HEK293 (cell line): ENCODE data around the gene HIGD1A.

ENCODE experiments used
- BCL11A ChIP-seq: fragments of 450-650 bp; formaldehyde crosslinking; IDR thresholded peaks from 2 replicates; pipeline ENCODE4 v1.5.1; 2016; ENCODE audit warnings: low read depth, missing biosample characterization, missing genetic modification characterization
- KLF9 ChIP-seq: fragments of 450-650 bp; formaldehyde crosslinking; IDR thresholded peaks from 2 replicates; pipeline ENCODE4 v1.5.1; 2016; ENCODE audit warnings: missing biosample characterization, missing genetic modification characterization, low read depth
- RBAK ChIP-seq: fragments of 450-650 bp; formaldehyde crosslinking; IDR thresholded peaks from 2 replicates; pipeline ENCODE4 v1.5.1; 2016; ENCODE audit warnings: missing biosample characterization, missing genetic modification characterization
- ZBTB21 ChIP-seq: fragments of 450-650 bp; formaldehyde crosslinking; IDR thresholded peaks from 2 replicates; pipeline ENCODE4 v1.5.1; 2017; ENCODE audit warnings: missing biosample characterization, missing genetic modification characterization
- ZFP41 ChIP-seq: fragments of 450-650 bp; formaldehyde crosslinking; IDR thresholded peaks from 2 replicates; pipeline ENCODE4 v1.5.1; 2016; ENCODE audit warnings: missing biosample characterization, missing genetic modification characterization, borderline replicate concordance
- ZIC2 ChIP-seq: fragments of 450-650 bp; formaldehyde crosslinking; IDR thresholded peaks from 2 replicates; pipeline ENCODE4 v1.5.1; 2016; ENCODE audit warnings: missing biosample characterization, missing genetic modification characterization
- ZNF112 ChIP-seq: fragments of 450-650 bp; formaldehyde crosslinking; IDR thresholded peaks from 2 replicates; pipeline ENCODE4 v1.5.0; 2017; ENCODE audit warnings: missing biosample characterization, missing genetic modification characterization
- ZNF133 ChIP-seq: fragments of 450-650 bp; formaldehyde crosslinking; IDR thresholded peaks from 2 replicates; pipeline ENCODE4 v1.5.1; 2016; ENCODE audit warnings: missing biosample characterization, missing genetic modification characterization
- ZNF138 ChIP-seq: fragments of 450-650 bp; formaldehyde crosslinking; IDR thresholded peaks from 2 replicates; pipeline ENCODE4 v1.5.1; 2016; ENCODE audit warnings: missing biosample characterization, missing genetic modification characterization, borderline replicate concordance
- ZNF214 ChIP-seq: fragments of 450-650 bp; formaldehyde crosslinking; IDR thresholded peaks from 2 replicates; pipeline ENCODE4 v1.5.1; 2017; ENCODE audit warnings: missing biosample characterization, mild to moderate bottlenecking, missing genetic modification characterization, borderline replicate concordance
- ZNF292 ChIP-seq: fragments of 450-650 bp; formaldehyde crosslinking; IDR thresholded peaks from 2 replicates; pipeline ENCODE4 v1.5.1; 2016; ENCODE audit warnings: low read depth, missing biosample characterization, missing genetic modification characterization, borderline replicate concordance
- ZNF341 ChIP-seq: fragments of 450-650 bp; formaldehyde crosslinking; IDR thresholded peaks from 2 replicates; pipeline ENCODE4; 2016; ENCODE audit warnings: low read depth, missing biosample characterization, missing genetic modification characterization
- ZNF366 ChIP-seq: fragments of 450-650 bp; formaldehyde crosslinking; conservative IDR thresholded peaks from 2 replicates; pipeline ENCODE4 v1.5.1; 2016; ENCODE audit warnings: missing biosample characterization, missing genetic modification characterization
- ZNF391 ChIP-seq: fragments of 450-650 bp; formaldehyde crosslinking; IDR thresholded peaks from 2 replicates; pipeline ENCODE4 v1.5.1; 2016; ENCODE audit warnings: low read depth, missing biosample characterization, missing genetic modification characterization, borderline replicate concordance
- ZNF416 ChIP-seq: fragments of 450-650 bp; formaldehyde crosslinking; IDR thresholded peaks from 2 replicates; pipeline ENCODE4 v1.5.1; 2016; ENCODE audit warnings: missing biosample characterization, missing genetic modification characterization
- ZNF544 ChIP-seq: fragments of 450-650 bp; formaldehyde crosslinking; IDR thresholded peaks from 2 replicates; pipeline ENCODE4 v1.5.0; 2017; ENCODE audit warnings: missing biosample characterization, missing genetic modification characterization
- ZNF549 ChIP-seq: fragments of 450-650 bp; IDR thresholded peaks from 2 replicates; pipeline ENCODE4 v1.5.1; 2018; ENCODE audit warnings: missing biosample characterization, missing genetic modification characterization, mild to moderate bottlenecking, inconsistent platforms, moderate library complexity
- ZNF560 ChIP-seq: fragments of 450-650 bp; formaldehyde crosslinking; IDR thresholded peaks from 2 replicates; pipeline ENCODE4 v1.5.1; 2017; ENCODE audit warnings: missing biosample characterization, missing genetic modification characterization, borderline replicate concordance
- ZNF571 ChIP-seq: fragments of 450-650 bp; formaldehyde crosslinking; IDR thresholded peaks from 2 replicates; pipeline ENCODE4 v1.5.0; 2017; ENCODE audit warnings: missing biosample characterization, missing genetic modification characterization
- ZNF585B ChIP-seq: fragments of 450-650 bp; formaldehyde crosslinking; IDR thresholded peaks from 2 replicates; pipeline ENCODE4 v1.5.1; 2016; ENCODE audit warnings: missing biosample characterization, missing genetic modification characterization
- ZNF837 ChIP-seq: fragments of 450-650 bp; formaldehyde crosslinking; IDR thresholded peaks from 2 replicates; pipeline ENCODE4 v1.5.1; 2016; ENCODE audit warnings: missing biosample characterization, missing genetic modification characterization
- TF ChIP-seq, protein P1 (sequence below): fragments of 450-650 bp; formaldehyde crosslinking; IDR thresholded peaks from 2 replicates; pipeline ENCODE4 v1.5.1; 2016; ENCODE audit warnings: missing biosample characterization, missing genetic modification characterization
- TF ChIP-seq, protein P2 (sequence below): fragments of 450-650 bp; formaldehyde crosslinking; conservative IDR thresholded peaks from 2 replicates; pipeline ENCODE4 v1.5.1; 2016; ENCODE audit warnings: low read depth, missing biosample characterization, missing genetic modification characterization
- TF ChIP-seq, protein P3 (sequence below): fragments of 450-650 bp; formaldehyde crosslinking; conservative IDR thresholded peaks from 2 replicates; pipeline ENCODE4 v1.5.1; 2016; ENCODE audit warnings: low read depth, missing biosample characterization, missing genetic modification characterization
- TF ChIP-seq, protein P4 (sequence below): fragments of 450-650 bp; formaldehyde crosslinking; IDR thresholded peaks from 2 replicates; pipeline ENCODE4 v1.5.1; 2016; ENCODE audit warnings: missing biosample characterization, missing genetic modification characterization, borderline replicate concordance
- TF ChIP-seq, protein P5 (sequence below): fragments of 450-650 bp; formaldehyde crosslinking; IDR thresholded peaks from 2 replicates; pipeline ENCODE4 v1.5.1; 2016; ENCODE audit warnings: missing biosample characterization, missing genetic modification characterization

Gene HIGD1A

DNA sequence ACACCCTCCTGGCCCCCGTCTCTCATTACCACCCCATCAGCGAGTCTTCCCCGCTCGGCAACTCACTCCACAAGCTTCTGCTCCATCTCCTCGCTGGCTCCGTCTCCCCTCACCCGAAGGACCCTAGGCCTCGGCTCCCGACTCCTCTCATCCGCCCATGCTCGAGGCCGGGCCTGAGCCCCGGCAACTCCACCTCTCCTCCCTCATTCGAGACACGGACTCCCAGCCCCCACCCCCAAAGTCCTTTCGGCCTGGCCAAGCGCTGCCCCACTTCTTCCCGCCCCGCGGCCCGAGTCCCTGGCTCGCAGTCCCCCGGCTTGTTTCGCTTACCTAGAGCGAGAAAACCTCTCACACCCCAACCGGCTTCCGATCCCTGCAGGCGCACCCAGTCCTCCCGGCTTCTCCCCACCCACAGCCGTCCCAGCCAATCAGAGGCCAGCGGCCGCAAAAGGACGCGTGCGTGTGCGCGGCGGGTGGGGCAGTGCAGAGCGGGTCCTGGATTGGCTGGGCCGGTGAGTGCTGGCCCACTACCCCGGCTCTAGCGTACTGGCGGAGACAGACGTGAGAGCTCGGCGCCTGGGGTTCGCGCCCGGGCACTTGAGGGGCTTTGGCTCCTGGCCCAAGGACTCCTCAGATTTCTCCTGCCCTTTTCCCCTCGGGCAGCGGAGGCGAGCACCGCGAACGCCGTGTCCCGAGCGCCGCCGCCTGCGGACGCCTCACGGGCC lies at the start of gene HIGD1A (continued):
- TF ChIP-seq, protein P1, sequence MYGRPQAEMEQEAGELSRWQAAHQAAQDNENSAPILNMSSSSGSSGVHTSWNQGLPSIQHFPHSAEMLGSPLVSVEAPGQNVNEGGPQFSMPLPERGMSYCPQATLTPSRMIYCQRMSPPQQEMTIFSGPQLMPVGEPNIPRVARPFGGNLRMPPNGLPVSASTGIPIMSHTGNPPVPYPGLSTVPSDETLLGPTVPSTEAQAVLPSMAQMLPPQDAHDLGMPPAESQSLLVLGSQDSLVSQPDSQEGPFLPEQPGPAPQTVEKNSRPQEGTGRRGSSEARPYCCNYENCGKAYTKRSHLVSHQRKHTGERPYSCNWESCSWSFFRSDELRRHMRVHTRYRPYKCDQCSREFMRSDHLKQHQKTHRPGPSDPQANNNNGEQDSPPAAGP (tag by site-specific recombination): no peak; the same call in 1 of the 2 replicates
- no peak for TF ChIP-seq ZNF560 (tag by site-specific recombination)
- TF ChIP-seq, protein P2, sequence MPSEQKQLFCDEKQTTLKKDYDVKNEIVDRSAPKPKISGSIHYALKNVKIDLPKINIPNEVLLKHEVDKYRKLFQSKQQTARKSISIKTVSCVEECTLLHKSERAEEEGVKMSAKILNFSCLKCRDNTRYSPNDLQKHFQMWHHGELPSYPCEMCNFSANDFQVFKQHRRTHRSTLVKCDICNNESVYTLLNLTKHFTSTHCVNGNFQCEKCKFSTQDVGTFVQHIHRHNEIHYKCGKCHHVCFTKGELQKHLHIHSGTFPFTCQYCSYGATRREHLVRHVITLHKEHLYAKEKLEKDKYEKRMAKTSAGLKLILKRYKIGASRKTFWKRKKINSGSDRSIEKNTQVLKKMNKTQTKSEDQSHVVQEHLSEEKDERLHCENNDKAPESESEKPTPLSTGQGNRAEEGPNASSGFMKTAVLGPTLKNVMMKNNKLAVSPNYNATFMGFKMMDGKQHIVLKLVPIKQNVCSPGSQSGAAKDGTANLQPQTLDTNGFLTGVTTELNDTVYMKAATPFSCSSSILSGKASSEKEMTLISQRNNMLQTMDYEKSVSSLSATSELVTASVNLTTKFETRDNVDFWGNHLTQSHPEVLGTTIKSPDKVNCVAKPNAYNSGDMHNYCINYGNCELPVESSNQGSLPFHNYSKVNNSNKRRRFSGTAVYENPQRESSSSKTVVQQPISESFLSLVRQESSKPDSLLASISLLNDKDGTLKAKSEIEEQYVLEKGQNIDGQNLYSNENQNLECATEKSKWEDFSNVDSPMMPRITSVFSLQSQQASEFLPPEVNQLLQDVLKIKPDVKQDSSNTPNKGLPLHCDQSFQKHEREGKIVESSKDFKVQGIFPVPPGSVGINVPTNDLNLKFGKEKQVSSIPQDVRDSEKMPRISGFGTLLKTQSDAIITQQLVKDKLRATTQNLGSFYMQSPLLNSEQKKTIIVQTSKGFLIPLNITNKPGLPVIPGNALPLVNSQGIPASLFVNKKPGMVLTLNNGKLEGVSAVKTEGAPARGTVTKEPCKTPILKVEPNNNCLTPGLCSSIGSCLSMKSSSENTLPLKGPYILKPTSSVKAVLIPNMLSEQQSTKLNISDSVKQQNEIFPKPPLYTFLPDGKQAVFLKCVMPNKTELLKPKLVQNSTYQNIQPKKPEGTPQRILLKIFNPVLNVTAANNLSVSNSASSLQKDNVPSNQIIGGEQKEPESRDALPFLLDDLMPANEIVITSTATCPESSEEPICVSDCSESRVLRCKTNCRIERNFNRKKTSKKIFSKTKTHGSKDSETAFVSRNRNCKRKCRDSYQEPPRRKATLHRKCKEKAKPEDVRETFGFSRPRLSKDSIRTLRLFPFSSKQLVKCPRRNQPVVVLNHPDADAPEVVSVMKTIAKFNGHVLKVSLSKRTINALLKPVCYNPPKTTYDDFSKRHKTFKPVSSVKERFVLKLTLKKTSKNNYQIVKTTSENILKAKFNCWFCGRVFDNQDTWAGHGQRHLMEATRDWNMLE (tag by site-specific recombination): no peak
- no peak for TF ChIP-seq ZNF571 (tag by site-specific recombination)
- TF ChIP-seq BCL11A (tag by site-specific recombination): no peak
- TF ChIP-seq ZNF214 (tag by site-specific recombination): no peak
- no peak for TF ChIP-seq RBAK (tag by site-specific recombination)
- TF ChIP-seq ZNF341 (tag by site-specific recombination): peak; percentile 75
- TF ChIP-seq ZNF133 (tag by site-specific recombination): no peak
- no peak for TF ChIP-seq ZNF837 (tag by site-specific recombination)
- TF ChIP-seq, protein P3, sequence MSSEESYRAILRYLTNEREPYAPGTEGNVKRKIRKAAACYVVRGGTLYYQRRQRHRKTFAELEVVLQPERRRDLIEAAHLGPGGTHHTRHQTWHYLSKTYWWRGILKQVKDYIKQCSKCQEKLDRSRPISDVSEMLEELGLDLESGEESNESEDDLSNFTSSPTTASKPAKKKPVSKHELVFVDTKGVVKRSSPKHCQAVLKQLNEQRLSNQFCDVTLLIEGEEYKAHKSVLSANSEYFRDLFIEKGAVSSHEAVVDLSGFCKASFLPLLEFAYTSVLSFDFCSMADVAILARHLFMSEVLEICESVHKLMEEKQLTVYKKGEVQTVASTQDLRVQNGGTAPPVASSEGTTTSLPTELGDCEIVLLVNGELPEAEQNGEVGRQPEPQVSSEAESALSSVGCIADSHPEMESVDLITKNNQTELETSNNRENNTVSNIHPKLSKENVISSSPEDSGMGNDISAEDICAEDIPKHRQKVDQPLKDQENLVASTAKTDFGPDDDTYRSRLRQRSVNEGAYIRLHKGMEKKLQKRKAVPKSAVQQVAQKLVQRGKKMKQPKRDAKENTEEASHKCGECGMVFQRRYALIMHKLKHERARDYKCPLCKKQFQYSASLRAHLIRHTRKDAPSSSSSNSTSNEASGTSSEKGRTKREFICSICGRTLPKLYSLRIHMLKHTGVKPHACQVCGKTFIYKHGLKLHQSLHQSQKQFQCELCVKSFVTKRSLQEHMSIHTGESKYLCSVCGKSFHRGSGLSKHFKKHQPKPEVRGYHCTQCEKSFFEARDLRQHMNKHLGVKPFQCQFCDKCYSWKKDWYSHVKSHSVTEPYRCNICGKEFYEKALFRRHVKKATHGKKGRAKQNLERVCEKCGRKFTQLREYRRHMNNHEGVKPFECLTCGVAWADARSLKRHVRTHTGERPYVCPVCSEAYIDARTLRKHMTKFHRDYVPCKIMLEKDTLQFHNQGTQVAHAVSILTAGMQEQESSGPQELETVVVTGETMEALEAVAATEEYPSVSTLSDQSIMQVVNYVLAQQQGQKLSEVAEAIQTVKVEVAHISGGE (tag by site-specific recombination): peak; percentile 32
- no peak for TF ChIP-seq ZNF138 (tag by site-specific recombination)
- TF ChIP-seq, protein P4, sequence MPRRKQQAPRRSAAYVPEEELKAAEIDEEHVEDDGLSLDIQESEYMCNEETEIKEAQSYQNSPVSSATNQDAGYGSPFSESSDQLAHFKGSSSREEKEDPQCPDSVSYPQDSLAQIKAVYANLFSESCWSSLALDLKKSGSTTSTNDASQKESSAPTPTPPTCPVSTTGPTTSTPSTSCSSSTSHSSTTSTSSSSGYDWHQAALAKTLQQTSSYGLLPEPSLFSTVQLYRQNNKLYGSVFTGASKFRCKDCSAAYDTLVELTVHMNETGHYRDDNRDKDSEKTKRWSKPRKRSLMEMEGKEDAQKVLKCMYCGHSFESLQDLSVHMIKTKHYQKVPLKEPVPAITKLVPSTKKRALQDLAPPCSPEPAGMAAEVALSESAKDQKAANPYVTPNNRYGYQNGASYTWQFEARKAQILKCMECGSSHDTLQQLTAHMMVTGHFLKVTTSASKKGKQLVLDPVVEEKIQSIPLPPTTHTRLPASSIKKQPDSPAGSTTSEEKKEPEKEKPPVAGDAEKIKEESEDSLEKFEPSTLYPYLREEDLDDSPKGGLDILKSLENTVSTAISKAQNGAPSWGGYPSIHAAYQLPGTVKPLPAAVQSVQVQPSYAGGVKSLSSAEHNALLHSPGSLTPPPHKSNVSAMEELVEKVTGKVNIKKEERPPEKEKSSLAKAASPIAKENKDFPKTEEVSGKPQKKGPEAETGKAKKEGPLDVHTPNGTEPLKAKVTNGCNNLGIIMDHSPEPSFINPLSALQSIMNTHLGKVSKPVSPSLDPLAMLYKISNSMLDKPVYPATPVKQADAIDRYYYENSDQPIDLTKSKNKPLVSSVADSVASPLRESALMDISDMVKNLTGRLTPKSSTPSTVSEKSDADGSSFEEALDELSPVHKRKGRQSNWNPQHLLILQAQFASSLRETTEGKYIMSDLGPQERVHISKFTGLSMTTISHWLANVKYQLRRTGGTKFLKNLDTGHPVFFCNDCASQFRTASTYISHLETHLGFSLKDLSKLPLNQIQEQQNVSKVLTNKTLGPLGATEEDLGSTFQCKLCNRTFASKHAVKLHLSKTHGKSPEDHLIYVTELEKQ (tag by site-specific recombination): no peak
- TF ChIP-seq ZNF416 (tag by site-specific recombination): no peak
- no peak for TF ChIP-seq ZNF292 (tag by site-specific recombination)
- no peak; the same call in 1 of the 2 replicates for TF ChIP-seq ZNF366 (tag by site-specific recombination)
- no peak for TF ChIP-seq ZFP41 (tag by site-specific recombination)
- no peak for TF ChIP-seq ZNF585B (tag by site-specific recombination)
- TF ChIP-seq ZBTB21: no peak
- TF ChIP-seq ZNF391 (tag by site-specific recombination): no peak
- TF ChIP-seq ZNF549 (tag by site-specific recombination): no peak
- TF ChIP-seq, protein P5, sequence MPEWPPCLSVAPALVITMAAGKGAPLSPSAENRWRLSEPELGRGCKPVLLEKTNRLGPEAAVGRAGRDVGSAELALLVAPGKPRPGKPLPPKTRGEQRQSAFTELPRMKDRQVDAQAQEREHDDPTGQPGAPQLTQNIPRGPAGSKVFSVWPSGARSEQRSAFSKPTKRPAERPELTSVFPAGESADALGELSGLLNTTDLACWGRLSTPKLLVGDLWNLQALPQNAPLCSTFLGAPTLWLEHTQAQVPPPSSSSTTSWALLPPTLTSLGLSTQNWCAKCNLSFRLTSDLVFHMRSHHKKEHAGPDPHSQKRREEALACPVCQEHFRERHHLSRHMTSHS (tag by site-specific recombination): no peak
- TF ChIP-seq KLF9: peak; percentile 34; the same call in 1 of the 2 replicates
- TF ChIP-seq ZNF544: no peak
- no peak for TF ChIP-seq ZNF112 (tag by site-specific recombination)
- peak; percentile 64 for TF ChIP-seq ZIC2 (tag by site-specific recombination)
